CD4-positive, alpha-beta T cell treated with Interleukin-6 for 4 hours (primary cell): Measurements from ENCODE around the gene TMPRSS5.
"Not testable (repeated sequence)": the region's sequence is repeated elsewhere in the genome, so short reads cannot be mapped to it uniquely, and the experiment has no call there.

Source experiments
- DNase-seq: peaks from one replicate; pipeline ENCODE4 v3.0.0-alpha.2; 2020; ENCODE audit warnings: mixed read lengths

The TMPRSS5 gene

DNA sequence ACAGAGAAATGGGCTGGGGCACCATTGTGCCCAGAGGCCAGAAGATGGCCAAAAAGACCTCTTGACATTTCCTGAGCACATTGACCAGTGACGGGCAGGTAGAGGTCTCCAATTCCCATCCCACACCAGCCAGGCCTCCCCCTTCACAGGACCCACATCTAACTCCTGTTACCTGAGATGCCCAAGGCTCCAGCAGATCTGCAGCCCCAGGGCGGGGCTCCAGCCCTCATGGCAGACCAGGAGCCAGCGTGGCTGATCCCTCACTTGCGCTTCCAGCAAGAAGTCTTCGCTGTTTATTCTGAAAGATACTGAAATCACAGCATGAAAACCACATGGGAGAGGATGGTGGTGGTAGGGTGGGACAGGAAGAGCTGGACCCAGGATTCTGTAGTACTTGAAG lies 9.0 kb downstream of the TMPRSS5 start:
- no peak for DNase-seq

DNA sequence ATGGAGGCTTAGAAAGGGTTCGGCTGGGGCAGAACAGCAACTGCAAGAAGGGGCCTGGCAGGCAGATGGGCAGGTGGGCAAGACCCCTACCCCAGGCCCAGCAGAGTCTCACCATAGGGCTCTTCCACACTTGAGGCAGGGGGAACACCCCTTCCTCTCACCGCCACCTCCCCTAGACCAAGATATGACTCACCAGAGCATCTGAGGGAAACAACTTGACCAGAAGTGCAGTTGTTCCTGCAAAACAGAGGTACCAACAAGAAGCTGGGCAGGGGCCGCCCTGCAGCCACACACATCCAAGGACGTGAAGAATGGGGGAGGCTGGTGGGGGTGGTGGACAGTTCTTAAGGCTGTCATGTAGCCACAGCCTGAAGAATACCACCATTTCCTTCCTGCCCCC lies 10.9 kb downstream of the TMPRSS5 start:
- no peak for DNase-seq

DNA sequence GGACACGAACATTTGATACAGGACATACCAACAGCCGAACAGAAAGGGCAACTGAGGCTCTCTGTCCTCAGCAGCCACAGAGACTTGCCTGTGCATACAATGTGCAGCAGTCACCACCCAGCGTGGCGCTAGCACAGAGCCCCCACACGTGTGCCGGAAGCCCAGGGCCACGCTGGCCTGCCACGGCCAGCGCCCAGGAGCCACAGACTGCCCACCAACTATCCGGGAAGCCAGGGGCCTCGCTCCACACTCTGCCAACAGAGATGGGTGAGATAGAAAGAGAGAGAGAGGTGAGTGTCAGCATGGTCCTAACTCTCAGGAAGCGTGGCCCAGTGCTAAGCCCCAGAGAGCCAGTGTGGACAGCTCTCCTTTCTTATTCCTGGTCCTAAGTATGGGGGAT lies 11.7 kb downstream of the TMPRSS5 start:
- DNase-seq: no peak

DNA sequence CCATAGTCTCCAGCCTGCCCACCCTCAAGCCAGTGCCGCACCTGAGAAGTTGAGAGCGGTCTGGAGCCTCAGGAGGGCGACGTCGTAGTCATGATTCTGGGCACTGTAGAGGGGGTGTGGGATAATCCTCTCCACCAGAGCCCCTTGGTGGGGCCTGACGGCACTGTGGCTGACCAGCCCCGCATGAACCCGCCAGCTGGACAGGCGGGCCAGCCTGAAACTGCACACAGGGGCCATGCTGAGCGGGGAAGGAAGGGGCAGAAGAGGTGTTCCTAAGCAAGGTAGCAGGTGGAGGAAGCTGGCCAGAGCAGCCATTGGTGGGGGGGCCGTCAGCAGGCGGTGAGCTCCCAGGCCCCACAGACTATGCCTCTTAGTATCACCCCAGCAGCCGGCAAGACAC lies 13.1 kb downstream of the TMPRSS5 start:
- DNase-seq: no peak

DNA sequence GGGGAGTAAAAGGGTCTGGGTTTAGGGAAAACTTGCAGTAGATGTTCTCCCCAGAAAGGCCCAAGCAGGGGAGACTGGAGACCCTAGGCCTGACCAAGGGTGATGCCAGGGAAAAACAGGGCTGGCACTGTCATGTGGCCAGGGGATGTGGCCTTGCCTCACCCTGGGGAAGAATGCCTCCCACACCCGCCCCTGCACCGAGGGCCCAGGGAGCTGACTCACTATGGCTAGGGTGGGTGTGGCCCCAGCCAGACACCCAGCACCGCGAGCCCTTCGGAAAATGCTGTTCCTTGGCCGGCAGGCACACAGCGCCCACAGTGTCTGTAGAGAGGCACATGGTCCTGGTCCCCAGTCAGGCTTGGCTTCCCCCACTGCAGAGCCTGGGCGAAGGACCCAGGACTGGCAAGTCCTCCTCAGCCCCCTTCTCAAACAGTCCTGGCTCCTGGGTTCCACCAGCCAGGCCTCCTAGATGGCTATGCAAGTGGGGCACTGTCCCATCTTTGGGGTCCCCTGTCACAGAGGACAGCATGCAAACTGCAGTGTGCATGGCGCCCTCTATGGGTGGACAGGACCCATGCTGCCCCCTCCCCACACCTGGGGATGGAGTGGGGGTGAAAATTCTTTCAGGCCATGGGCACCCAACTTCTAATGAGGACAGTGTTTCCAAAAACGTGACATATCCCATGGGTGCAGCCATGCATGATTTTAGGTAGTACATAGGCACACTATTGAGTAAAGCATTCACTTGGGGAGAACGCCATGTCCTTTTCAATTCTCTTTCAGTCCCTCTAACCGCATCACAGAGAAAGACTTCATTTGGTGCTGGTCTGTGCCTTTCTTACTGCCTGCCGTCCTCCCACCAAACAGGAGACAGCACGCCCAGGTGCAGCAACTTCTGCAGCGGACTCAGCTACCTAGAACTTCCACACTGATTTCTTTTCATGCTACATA lies 15.2 kb downstream of the TMPRSS5 start:
- DNase-seq: peak; percentile 5

DNA sequence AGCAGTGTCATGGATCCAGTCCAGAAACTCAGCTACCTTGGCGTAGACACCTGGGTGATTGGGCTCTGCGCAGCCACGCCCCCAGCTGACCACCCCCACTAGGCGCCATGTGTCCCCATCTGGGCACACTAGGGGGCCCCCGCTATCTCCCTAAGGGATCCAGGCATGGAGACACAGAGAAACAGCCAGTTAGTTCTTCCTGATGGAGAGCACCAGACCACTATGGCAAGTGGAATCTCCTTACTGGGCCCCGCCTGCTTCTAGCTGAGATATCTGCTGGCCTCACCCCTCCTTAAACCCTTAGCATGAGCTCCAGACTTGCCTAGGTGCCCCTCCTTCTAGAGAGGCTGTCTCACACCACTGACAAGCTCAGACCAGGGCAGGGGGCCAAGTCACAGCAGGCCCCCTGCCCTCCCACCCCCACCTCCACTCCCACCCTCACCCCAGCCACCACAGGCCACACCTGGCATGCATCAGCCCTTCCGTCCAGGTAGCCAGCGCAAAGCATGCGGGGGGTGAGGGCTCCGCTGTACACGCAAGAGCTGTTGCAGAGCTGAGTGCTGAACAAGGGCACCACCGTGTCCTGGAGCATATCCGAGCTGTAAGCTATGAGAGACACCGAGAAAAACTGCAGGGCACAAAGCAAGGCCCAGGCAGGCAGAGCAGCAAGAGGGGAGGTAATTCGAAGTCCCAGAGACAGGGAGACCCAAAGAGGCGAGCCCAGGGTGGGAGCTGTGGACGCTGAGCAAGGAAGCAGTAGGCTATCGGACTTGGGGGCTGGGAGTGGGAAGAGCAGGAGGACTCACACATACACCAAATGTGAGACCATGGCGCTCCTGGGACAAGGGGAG lies 16.1 kb downstream of the TMPRSS5 start:
- DNase-seq: no peak

DNA sequence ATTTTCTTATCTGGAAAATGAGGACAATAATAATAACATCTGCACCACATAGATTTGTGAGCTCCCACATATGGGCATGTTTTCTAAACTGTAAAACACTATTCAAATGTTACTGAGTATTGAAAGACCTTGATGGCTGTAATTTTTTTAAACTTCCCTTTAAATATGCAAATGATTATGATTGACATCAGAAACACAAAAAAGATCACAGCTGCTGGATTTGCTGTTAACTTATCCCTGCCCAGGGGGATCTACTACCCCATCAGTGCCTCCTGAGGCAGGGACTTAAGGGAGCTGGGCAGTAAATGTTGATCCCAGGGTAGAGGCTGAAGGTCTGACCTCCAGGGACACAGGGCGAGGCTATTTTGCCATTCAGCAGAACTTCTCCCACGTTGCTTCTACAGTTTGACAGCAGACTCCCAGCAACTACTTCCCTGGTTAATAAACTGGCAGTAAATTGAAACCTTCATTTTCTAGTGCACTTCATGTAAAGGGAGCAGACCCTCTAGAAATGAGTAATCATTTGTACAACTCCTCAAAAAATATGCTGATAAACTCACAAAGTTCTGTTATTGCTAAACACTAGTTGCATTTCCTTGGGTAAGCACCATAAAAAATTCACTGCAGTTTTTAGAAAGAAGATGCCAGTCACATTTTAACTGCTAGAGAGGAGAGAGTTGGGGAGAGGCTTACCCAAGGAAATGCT lies 20.3 kb downstream of the TMPRSS5 start:
- DNase-seq: no peak

DNA sequence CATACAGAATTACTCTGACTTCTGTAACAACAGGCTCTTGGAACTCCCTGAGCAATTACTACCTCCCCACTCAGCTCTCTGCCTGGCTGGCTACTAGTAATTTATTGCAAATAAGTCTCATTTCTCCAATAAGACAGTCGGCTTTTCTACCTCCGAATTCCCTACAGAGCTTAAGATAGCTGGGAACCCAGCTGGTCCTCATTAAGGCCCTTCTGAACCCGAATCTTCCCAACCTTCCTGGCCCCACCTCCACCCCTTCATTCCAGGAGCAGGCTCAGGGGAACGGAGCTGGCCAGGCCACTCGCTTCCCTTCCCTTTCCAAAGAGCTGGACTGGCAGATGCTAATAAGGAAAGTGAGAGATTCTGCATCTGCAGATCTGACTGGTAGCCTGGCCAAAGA lies 21.6 kb downstream of the TMPRSS5 start:
- DNase-seq: no peak

DNA sequence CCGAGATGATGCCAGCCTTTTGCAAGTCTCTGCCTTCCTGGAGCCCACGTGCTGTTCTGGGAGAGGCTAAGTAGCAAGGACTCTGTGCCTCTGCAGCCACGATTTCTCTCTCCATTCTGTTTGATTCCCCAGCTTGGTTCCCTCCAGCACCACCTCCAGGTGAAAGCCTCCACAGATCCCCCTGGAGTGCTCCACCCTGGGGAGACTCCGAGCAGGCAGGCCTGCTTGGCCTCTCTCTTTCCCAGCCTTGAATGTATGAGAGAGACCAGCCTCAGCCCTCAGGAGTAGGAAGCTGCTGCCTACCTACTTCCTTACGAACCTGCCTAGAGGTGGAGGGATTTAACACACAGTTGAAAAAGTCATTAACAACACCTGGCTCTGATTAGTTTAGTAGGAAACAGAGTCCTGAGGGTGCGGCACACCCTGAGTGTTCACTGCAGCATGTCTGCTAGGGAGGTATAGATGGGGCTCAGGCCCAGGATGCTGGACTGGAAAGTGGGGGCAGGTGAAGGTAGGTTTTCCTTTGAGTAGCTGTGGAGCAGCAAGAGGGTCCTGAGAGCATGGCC lies 22.5 kb downstream of the TMPRSS5 start:
- DNase-seq: no peak

DNA sequence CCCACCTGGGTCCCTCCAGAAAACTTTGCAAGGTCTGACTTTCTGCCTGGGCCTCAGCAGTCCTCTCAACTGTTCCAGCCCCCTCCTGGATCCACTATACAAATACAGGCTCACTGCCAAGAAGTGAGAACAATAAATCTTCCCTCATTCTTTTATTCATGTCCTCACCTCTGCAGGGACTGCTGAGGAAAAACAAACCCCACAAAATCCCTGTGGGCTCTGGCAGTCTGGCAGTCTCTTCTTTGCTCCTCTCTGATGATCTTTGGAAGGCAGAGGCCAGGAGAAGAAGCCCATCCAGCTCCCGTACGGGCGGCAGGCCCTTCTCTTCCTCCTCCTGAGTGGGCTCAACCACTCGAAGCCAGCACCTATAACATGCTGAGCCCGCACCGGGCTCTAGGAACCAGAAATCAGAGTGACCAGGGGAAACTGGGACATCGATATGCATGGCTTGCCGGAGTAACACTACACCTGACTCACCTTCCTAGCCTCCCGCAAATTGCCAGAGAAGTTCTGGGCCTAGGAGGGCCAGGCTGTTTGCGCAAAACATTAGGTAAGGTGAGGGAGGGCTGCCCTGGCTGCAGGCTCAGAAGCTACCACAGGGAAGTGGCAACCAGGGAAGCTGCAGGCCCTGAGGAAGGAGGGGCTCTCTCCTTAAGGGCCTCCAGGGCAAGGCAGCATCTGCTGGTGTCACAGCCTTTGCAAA lies 24.2 kb downstream of the TMPRSS5 start:
- no peak for DNase-seq

DNA sequence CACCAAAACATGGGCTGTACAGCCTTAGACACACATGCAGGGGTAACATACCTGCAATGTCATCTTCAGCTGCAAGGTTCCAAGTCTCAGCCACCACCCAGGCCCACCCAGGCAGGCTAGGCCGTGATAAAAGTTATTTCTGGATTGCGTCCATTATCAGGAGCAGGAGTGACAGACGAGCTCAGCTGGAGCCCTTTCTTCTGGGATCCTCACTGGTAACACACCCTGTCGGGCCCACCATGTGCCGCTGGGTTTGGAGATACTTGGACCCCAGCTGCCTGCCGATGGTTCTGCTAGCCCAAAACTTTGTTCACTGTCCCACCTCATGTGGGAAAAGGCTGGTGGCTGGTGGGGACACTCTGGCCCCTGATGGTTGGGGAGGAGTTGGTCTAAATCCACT lies 24.8 kb downstream of the TMPRSS5 start:
- DNase-seq: no peak

DNA sequence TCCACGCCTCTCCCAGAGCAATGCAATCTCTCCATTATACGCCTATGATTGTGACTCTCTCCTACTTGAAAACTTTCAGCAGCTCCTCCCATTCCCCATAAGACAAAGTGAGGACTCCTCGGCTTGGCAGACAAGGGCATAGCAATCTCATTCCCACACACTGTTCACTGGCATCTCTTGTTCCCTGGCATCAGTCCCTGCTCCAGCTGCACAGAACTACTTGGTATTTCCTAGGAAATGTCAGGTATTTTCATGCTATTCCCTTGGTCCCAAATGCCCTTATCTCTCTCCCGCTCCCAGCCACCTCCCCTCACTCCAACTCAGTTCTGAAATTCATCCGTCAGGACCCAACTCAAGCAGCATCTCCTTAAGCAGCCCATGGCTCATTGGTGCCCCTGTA lies 28.4 kb downstream of the TMPRSS5 start:
- no peak for DNase-seq

DNA sequence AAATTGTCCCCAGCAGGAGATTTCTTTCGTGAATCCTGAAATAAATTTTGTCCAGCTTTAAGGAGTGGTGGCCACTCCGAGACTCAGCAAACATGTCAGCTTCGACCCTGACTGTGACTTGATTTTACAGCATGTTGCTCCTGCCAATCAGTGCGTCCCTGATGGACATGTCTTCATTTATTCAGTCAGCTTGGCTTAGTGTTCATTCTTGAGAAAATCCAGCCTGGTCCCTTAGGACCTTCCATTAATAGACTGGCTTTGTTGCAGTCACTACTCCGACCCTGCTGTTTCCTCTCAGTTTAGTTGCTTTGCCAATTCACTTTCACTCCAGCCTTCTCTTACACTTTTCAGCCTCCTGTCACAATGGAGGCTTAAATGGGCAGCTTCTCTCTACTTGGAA lies 30.5 kb downstream of the TMPRSS5 start:
- no peak for DNase-seq

DNA sequence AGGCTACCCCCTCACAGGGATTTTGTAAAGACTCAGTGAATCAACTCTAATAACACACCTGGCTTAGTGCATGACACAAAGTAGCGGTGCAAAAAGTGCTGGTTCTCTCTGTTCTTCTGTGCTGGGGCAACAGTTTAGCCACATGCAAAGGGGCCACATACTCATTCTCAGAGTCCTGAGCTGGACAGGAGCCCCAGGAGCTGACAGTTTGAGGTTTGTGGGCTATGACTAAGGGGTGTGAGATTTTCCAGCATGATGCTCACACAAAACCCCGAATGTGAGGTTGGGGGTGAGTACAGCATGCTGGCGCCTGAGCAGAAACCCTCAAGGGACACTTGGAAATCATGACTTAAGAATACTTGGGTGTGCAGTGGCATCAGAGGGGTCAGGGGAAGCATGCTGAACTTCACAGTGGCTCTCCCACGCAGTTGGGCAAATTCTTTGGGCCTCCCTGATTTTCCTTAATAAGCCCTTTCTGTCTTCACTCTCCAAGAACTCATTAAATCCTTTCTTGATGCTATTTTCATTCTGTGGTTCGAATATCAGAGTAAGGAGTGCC lies 31.0 kb downstream of the TMPRSS5 start:
- DNase-seq: no peak

DNA sequence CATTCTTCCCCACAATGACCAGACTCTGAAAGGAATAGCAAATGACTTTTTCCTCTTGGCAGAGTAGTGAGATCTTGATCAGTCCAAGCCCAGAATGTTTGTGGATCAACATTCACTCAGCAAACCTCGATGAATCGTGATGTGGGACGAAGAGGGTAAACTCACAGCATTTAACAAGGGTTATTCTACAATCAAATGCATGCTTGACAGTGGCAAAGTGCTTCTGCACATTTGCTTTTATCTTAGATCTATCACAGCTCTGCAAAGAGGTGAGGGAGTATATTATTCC lies 31.8 kb downstream of the TMPRSS5 start:
- DNase-seq: no peak

DNA sequence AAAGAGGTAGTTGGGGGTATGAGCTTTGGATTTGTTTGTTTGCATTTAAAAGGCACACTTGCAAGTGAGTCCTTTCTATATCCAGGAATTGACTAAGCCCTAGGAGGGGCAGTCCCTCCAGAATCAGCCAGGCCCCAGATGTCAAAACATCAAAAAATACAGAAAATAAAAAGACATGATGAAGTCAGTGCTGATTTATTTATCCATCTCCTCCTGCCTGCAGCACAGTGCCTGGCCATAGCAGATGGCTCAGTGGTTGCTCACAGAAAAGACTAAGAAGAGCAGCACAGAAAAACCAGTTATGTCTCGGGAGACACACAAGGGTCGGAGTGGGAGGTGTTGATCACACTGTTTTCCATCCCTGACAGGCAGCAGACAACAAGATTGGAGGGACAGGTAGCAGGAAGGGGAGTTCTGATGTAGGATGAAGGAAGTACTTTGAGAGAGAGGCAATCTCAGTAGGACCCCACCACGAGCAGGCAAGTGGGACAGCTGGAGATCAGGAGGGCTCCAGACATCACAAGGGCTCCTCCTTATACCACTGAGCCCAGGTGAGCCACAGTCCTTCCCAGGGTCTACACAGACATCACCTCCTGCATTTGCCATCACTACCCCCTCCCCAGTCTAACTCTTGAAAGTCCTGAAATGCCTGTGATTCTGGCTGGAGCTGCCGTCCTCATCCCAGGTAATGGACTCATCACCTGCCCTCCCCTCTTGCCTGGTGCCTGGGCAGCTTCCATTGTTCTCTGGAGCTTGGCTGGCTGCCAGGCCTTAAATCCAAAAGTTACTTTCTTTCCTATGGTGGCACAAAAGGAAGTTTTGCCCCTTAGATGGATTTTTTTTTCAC lies 32.3 kb downstream of the TMPRSS5 start:
- no peak for DNase-seq

DNA sequence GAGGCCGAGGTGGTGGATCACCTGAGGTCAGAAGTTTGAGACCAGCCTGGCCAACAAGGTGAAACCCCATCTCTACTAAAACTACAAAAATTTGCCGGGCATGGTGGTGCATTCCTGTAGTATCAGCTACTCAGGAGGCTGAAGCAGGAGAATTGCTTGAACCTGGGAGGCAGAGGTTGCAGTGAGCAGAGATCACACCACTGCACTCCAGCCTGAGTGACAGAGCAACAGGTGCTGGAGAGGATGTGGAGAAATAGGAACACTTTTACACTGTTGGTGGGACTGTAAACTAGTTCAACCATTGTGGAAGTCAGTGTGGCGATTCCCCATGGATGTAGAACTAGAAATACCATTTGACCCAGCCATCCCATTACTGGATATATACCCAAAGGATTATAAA lies 34.2 kb downstream of the TMPRSS5 start:
- DNase-seq: not testable (repeated sequence)

DNA sequence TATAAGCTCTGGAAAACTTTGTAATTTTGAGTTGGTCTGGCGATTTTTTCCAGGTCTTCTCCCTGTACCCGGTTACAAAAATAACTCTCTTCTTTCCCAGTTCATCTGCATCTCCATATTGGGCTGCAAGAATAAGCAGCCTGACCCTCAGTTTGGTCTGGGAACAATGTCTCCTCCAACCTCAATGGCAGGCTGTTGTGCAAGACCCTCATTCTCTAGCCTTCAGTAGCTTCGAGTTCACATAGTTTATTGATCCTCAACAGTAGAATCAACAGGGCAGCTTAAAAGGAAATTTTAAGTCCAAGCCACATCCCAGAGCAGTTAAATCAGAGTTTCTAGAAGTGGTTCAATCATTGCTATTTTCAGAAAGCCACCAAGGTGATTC lies 35.3 kb downstream of the TMPRSS5 start:
- DNase-seq: no peak

DNA sequence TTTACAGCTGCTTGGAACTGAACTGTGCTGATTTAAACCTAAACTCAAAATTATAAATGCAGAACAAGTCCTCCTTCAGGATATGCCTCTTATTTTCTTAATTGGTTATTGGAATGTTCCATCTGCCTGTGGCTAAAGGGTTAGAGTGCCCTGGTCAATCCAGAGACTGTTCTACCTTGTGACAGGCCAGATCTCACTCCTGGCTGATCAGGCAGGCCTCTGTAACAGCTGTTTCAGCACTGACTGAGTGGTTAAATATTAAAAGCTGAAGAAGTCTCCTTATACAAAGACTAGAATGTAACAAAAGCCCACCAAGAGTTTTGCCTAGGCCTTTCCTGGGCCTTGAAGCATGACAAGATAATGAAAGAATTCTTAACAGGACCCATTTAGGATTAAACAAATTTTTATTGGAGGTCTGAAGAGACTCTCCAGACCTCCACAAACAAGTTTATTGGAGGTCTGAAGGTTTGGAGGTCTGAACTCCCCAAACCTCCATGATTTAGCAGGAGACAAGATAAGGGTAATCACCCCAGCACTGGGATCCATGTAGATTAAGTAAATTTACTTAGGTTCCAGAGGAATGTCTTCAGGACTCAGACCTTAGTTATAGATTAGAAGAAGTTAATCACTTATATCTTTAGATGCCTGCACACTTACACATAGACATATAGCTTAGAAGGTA lies 35.8 kb downstream of the TMPRSS5 start:
- no peak for DNase-seq

DNA sequence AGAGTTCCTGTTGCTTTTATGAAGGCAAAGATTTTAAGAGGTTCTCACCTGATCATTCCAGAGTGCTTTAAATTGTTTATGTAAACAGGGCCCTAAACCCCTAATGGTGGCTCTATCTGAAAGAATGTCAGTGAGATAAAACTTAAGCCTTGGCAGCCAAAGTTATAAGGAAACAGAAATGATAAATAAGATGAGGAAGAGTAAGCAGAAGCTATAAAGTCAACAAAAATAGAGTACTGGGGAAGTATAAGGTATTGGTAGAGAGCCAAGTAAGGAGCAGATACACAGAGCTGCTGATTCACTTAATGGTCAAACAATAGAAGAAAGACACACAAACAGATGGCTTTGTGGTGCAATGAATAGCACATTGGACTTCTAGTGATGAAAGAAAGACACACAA lies 37.9 kb downstream of the TMPRSS5 start:
- no peak for DNase-seq

DNA sequence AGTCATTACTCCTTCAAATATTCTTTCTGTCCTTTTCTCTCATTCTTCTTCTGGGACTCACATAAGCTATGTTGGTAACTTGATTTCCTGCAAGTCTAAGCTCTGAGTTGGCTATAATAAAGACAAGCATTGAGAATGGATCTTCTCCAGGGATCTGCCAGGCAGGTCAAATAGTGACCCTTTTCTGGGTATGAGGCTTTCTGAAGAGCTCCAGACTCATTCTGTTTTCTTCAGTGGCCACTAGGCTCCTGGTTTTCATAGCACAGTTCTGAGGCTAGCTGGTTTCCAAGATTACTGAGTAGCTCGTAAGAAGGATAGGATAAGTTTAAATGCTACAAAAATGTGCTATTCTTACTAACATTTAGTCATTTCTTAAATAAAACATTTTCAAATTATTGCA lies 38.3 kb downstream of the TMPRSS5 start:
- no peak for DNase-seq
